Bronchial smooth muscle cell (primary cell): ENCODE results near the gene FADS2. TPM values are rescaled to one million over a fixed set of nuclear protein-coding genes. Genes with fewer than 3 reads are reported as not detected.

Experiments
- total RNA-seq: library from RNA; depleted of rRNA; stranded (reverse); fragments of >200 nt; gene quantifications from 2 replicates; pipeline ENCODE4 v1.2.1, GENCODE V29; 2014

The FADS2 gene
- 160 and 190 TPM in 2 replicates for total RNA-seq

GRCh38 chr11:61827571-61828378 is at the start of gene FADS2:
FADS2 (plus strand) TSS chr11:61828300; CDS start chr11:61828391, 91 bp downstream.

GRCh38 chr11:61792310-61793082 is 35.6 kb upstream of the FADS2 start, which contains the start of the genes FEN1 and TMEM258:
FEN1 (plus strand) TSS chr11:61792911; CDS start chr11:61795362, 2,451 bp downstream.
TMEM258 (minus strand) TSS chr11:61792599; CDS start chr11:61792558, 41 bp downstream.

GRCh38 chr11:61816736-61817455 is 11.2 kb upstream of the FADS2 start, which contains the start of gene FADS1:
FADS1 (minus strand) TSS chr11:61817003; CDS start chr11:61816929, 74 bp downstream.

DNA sequence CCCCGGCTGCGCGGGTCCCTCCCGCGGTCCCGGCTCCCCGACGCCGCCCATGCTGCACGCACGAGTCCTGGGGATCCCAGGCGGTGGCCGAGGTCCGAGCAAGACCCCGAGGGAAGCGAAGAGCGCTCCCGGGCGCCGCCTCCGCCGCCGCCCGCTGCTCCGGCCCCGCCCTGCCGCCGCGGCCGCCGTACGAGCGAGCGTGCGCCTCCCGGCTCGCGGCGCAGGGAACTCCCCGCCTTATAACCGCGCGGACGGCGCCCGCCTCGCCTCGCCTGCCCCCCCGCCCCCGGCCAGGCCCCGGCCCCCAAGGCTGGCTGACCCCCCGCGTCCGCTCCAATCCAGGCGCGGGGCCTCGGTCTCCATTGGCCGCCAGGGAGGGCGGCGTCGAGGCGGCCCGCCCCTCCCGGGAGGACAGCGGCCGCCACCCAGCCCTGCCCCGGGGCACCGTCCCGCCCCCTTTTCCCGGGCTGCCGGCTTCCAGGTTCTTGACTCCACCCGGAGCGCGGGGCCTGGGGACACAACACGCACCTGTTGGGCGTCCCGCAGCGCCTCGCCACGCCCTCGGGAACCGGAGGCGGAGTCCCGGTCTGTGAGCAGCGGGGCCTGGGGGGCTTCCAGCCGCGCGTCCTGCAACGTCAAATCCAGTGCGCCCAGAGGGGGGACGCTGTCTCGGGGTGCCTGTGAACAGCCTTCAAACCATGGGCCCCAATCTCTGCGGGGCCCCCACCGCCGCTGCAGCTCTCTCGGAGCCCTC is 63.4 kb downstream of the FADS2 start, which contains the start of gene FADS3:
Gene FADS3 (minus strand): TSS at position 215 of the 754 bp plus-strand sequence. CDS start 164 bp downstream, at position 51.

Other genes starting within 250 kb of the FADS2 start
- 5.5 and 22.7 TPM in 2 replicates for gene SYT7, start 247.2 kb upstream of the FADS2 start, total RNA-seq
- gene DAGLA, start 147.9 kb upstream of the FADS2 start, total RNA-seq: 1.9 and 2.7 TPM in 2 replicates
- gene MYRF, start 75.7 kb upstream of the FADS2 start, total RNA-seq: 0.09 and 0.16 TPM in 2 replicates
- 164 and 273 TPM in 2 replicates for gene TMEM258, start 35.7 kb upstream of the FADS2 start, total RNA-seq
- 3.4 and 7.3 TPM in 2 replicates for gene FEN1, start 35.4 kb upstream of the FADS2 start, total RNA-seq
- gene FADS1, start 11.3 kb upstream of the FADS2 start, total RNA-seq: 60.7 and 86.4 TPM in 2 replicates
- gene FADS3, start 63.2 kb downstream of the FADS2 start, total RNA-seq: 39.6 and 57.1 TPM in 2 replicates
- gene RAB3IL1, start 89.3 kb downstream of the FADS2 start, total RNA-seq: 9.1 and 12.6 TPM in 2 replicates
- 2.5 and 4.6 TPM in 2 replicates for gene BEST1, start 122.1 kb downstream of the FADS2 start, total RNA-seq
- gene FTH1, start 139.3 kb downstream of the FADS2 start, total RNA-seq: 1,092 and 2,770 TPM in 2 replicates